ENCODE data around the gene LCOR. TPM values are rescaled to one million over a fixed set of nuclear protein-coding genes. Genes with fewer than 3 reads are reported as not detected.
A peak's percentile ranks its signal among the peaks of the same experiment; 100 is the strongest.

LCOR gene
- total RNA-seq, 1 experiment from 2014 or later = 23.9 TPM

DNA sequence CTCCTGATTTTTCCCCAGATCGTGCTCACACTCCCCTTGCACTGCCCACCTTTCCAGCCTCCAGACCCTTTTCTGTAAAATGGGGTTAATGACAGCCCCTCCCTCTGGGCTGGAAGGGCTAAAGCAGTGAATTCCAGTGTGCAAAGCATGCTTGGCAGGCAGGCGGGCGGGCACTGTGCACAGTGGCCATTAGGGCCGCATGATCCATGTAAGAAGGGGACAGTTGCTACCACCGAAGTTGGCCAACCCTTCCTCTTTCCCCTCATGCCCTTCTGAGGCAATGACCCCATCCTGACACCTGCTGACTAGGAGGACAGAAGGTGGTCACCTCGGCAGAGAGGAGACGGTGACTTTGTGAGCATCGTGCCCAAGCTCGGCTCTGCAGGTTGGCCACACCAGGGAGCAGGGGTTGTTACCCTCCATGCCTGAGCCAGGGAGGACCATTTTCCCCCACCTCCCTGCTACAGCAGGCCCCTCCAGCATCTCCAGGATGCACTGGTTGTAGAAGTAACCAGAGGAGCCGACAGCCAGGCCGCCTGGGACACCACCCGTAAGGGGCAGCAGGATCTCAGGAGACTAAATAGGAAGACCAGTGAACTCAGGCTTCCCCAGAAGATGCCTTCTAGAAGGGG, 187.2 kb downstream of the LCOR start:
- no peak overlapping the region for H3K27ac Mint-ChIP-seq
- H3K27me3 Mint-ChIP-seq (ENCODE audit: low read depth) = no peaks in the 10 kb centered on the region
- no peak for DNase-seq (ENCODE audit: low spot score)
- no peaks in the 10 kb centered on the region for H3K9me3 Mint-ChIP-seq
- no peak for ATAC-seq
- ChIA-PET POLR2A (no interaction called here), CTCF (interaction anchor here (1.4 to 3.1 kb wide), 2 partner anchors 13 to 18 kb away, joined by 7 to 18 read pairs; no protein-coding TSS in a partner anchor)
- peaks cover 11% of the 10 kb centered on the region for H3K4me1 Mint-ChIP-seq
- H3K36me3 Mint-ChIP-seq = no peaks in the 10 kb centered on the region
- no peak for TF ChIP-seq ZNF263 (CRISPR knock-in tag; IDR thresholded peaks at IDR 0.05; ENCODE audit: low read depth)
- no peak for TF ChIP-seq IRF2 (CRISPR knock-in tag; IDR thresholded peaks at IDR 0.05; ENCODE audit: borderline replicate concordance, low read depth)
- TF ChIP-seq, protein P1, sequence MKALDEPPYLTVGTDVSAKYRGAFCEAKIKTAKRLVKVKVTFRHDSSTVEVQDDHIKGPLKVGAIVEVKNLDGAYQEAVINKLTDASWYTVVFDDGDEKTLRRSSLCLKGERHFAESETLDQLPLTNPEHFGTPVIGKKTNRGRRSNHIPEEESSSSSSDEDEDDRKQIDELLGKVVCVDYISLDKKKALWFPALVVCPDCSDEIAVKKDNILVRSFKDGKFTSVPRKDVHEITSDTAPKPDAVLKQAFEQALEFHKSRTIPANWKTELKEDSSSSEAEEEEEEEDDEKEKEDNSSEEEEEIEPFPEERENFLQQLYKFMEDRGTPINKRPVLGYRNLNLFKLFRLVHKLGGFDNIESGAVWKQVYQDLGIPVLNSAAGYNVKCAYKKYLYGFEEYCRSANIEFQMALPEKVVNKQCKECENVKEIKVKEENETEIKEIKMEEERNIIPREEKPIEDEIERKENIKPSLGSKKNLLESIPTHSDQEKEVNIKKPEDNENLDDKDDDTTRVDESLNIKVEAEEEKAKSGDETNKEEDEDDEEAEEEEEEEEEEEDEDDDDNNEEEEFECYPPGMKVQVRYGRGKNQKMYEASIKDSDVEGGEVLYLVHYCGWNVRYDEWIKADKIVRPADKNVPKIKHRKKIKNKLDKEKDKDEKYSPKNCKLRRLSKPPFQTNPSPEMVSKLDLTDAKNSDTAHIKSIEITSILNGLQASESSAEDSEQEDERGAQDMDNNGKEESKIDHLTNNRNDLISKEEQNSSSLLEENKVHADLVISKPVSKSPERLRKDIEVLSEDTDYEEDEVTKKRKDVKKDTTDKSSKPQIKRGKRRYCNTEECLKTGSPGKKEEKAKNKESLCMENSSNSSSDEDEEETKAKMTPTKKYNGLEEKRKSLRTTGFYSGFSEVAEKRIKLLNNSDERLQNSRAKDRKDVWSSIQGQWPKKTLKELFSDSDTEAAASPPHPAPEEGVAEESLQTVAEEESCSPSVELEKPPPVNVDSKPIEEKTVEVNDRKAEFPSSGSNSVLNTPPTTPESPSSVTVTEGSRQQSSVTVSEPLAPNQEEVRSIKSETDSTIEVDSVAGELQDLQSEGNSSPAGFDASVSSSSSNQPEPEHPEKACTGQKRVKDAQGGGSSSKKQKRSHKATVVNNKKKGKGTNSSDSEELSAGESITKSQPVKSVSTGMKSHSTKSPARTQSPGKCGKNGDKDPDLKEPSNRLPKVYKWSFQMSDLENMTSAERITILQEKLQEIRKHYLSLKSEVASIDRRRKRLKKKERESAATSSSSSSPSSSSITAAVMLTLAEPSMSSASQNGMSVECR (CRISPR knock-in tag; IDR thresholded peaks at IDR 0.05; ENCODE audit: borderline replicate concordance) = no peak
- no peak for TF ChIP-seq TP53 (CRISPR knock-in tag; IDR thresholded peaks at IDR 0.05)
- TF ChIP-seq FOXK1 (CRISPR knock-in tag; IDR thresholded peaks at IDR 0.05) = no peak
- TF ChIP-seq SMAD4 (CRISPR knock-in tag; IDR thresholded peaks at IDR 0.05) = no peak
- TF ChIP-seq ZNF416 (CRISPR knock-in tag; IDR thresholded peaks at IDR 0.05) = no peak
- TF ChIP-seq MXD4 (CRISPR knock-in tag; IDR thresholded peaks at IDR 0.05; ENCODE audit: borderline replicate concordance) = no peak
- TF ChIP-seq PRRX2 (CRISPR knock-in tag; IDR thresholded peaks at IDR 0.05) = no peak
- no peak for TF ChIP-seq OVOL2 (CRISPR knock-in tag; IDR thresholded peaks at IDR 0.05; ENCODE audit: borderline replicate concordance)
- no peak for TF ChIP-seq MYBL2 (CRISPR knock-in tag; IDR thresholded peaks at IDR 0.05)
- TF ChIP-seq SOX15 (CRISPR knock-in tag; IDR thresholded peaks at IDR 0.05) = no peak
- TF ChIP-seq ZNF423 (CRISPR knock-in tag; IDR thresholded peaks at IDR 0.05) = no peak
- TF ChIP-seq, protein P2, sequence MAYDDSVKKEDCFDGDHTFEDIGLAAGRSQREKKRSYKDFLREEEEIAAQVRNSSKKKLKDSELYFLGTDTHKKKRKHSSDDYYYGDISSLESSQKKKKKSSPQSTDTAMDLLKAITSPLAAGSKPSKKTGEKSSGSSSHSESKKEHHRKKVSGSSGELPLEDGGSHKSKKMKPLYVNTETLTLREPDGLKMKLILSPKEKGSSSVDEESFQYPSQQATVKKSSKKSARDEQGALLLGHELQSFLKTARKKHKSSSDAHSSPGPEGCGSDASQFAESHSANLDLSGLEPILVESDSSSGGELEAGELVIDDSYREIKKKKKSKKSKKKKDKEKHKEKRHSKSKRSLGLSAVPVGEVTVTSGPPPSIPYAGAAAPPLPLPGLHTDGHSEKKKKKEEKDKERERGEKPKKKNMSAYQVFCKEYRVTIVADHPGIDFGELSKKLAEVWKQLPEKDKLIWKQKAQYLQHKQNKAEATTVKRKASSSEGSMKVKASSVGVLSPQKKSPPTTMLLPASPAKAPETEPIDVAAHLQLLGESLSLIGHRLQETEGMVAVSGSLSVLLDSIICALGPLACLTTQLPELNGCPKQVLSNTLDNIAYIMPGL (CRISPR knock-in tag; IDR thresholded peaks at IDR 0.05) = no peak
- TF ChIP-seq, protein P3, sequence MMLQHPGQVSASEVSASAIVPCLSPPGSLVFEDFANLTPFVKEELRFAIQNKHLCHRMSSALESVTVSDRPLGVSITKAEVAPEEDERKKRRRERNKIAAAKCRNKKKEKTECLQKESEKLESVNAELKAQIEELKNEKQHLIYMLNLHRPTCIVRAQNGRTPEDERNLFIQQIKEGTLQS (CRISPR knock-in tag; conservative IDR thresholded peaks at IDR 0.05) = no peak
- TF ChIP-seq, protein P4, sequence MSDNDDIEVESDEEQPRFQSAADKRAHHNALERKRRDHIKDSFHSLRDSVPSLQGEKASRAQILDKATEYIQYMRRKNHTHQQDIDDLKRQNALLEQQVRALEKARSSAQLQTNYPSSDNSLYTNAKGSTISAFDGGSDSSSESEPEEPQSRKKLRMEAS (CRISPR knock-in tag; IDR thresholded peaks at IDR 0.05) = no peak
- TF ChIP-seq SMAD3 (CRISPR knock-in tag; IDR thresholded peaks at IDR 0.05; ENCODE audit: borderline replicate concordance) = no peak
- no peak overlapping the region for H3K4me3 Mint-ChIP-seq

DNA sequence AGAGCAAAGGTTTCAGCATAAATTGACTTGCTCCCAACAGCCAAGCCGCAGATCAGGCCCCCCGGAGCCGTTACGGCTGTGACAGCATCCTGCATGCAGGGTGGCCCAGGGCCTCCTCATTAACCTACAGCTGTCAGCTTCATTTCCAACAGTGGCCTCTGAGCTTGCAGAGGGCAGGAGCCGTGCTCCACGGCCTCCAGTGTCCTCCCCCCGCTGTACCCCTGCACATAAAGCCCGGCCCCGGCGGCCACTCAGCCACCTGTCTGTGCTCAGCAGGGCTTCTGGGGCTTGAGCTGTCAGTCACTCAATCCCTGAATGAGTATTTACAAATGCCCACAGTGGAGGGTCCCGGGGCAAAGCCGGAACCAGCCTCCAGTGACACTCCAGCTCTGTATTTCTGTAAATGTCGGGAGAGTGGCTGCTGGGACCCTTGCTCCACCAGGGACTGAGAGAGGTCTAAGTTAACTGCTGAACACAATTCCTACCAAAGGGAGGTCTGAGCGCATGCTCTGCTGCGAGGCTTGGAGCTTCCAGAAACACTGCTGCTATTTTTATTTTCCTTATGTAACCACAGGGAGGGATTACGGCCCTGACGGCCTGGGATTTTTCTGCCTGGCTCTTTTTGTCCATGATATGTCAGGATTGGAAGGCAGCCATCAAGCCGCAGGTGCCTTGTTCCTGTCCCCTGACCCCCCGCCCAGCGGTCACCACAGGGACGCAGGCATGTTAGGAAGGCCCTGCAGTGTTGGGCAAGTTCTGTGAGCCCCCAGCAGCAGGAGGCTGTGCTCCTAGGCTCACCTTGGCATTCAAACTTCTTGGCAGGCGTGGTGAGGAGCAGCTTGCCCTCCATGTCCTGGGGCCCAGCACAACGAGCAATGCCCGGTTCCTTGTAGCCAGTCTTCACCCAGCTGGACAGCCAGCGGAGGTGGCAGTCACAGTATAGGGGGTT, 188.6 kb downstream of the LCOR start:
- Mint-ChIP-seq H3K4me3 (no peak overlapping the region), H3K4me1 (peaks cover 14% of the 10 kb centered on the region), H3K36me3 (no peaks in the 10 kb centered on the region), H3K27ac (no peak overlapping the region), H3K9me3 (no peaks in the 10 kb centered on the region), H3K27me3 (ENCODE audit: low read depth) (no peaks in the 10 kb centered on the region)
- DNase-seq (ENCODE audit: low spot score) (no peak), ATAC-seq (no peak; the same call in 1 of the 2 replicates)
- CTCF ChIA-PET = interaction anchor here (0.7 to 3.1 kb wide), 11 partner anchors 12 to 650 kb away, joined by 3 to 18 read pairs (median 3); no protein-coding TSS in a partner anchor
- POLR2A ChIA-PET = interaction anchor here (0.6 to 0.7 kb wide), 3 partner anchors 246 to 667 kb away, joined by 3 read pairs; partner anchors contain the start of gene AVPI1
- TF ChIP-seq GABPB1 (CRISPR knock-in tag; IDR thresholded peaks at IDR 0.05) (no peak), ZBTB21 (CRISPR knock-in tag; IDR thresholded peaks at IDR 0.05; ENCODE audit: borderline replicate concordance) (no peak), ZNF263 (CRISPR knock-in tag; IDR thresholded peaks at IDR 0.05; ENCODE audit: low read depth) (peak; percentile 64; the same call in 1 of the 2 replicates), JUN (CRISPR knock-in tag; IDR thresholded peaks at IDR 0.05) (no peak), TEAD4 (CRISPR knock-in tag; IDR thresholded peaks at IDR 0.05) (no peak), CBFB (CRISPR knock-in tag; IDR thresholded peaks at IDR 0.05; ENCODE audit: low read depth) (no peak)
